ENCODE results near the gene S100A7A.

Gene S100A7A

DNA sequence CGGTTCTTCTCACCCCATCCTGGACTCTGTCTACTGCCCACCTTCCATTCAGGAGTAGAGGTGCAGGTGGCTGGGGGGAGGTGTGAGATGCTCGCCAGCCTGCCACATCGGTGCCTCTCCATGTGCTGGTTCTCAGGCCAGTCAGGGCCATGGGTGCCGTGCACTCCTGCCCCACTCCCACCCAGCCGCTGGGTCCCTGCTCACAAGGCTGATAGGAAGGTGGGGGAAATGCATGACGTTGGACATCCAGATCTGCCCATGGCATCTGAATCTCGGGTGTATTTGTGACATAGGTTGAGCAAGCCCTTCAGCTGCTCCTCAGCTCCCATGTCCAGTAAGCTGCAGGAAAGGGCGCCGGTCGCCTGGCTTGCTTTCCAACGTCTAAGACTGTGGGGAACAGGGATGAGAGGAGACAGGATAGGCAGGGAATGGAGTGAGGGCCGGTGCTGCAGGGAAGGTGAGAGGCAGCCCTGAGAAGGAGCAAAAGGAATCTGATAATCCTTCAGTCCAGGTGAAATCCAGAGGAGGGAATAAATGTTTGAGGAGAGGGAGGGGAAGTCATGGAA lies 11.8 kb downstream of the S100A7A start:
- no peak for DNase-seq
- intact Hi-C loops (cut with DNase I; ENCODE audit: low total_unique reads): no loop called here
- no peaks in the 10 kb centered on the region for H3K36me3 ChIP-seq
- H3K27me3 ChIP-seq: no peaks in the 10 kb centered on the region
- H3K4me3 ChIP-seq: no peak overlapping the region
- no peak overlapping the region for H3K27ac ChIP-seq
- no peaks in the 10 kb centered on the region for H3K9me3 ChIP-seq
- H3K4me1 ChIP-seq: no peaks in the 10 kb centered on the region
- TF ChIP-seq, protein P1, sequence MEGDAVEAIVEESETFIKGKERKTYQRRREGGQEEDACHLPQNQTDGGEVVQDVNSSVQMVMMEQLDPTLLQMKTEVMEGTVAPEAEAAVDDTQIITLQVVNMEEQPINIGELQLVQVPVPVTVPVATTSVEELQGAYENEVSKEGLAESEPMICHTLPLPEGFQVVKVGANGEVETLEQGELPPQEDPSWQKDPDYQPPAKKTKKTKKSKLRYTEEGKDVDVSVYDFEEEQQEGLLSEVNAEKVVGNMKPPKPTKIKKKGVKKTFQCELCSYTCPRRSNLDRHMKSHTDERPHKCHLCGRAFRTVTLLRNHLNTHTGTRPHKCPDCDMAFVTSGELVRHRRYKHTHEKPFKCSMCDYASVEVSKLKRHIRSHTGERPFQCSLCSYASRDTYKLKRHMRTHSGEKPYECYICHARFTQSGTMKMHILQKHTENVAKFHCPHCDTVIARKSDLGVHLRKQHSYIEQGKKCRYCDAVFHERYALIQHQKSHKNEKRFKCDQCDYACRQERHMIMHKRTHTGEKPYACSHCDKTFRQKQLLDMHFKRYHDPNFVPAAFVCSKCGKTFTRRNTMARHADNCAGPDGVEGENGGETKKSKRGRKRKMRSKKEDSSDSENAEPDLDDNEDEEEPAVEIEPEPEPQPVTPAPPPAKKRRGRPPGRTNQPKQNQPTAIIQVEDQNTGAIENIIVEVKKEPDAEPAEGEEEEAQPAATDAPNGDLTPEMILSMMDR (IDR thresholded peaks at IDR 0.05): no peak

DNA sequence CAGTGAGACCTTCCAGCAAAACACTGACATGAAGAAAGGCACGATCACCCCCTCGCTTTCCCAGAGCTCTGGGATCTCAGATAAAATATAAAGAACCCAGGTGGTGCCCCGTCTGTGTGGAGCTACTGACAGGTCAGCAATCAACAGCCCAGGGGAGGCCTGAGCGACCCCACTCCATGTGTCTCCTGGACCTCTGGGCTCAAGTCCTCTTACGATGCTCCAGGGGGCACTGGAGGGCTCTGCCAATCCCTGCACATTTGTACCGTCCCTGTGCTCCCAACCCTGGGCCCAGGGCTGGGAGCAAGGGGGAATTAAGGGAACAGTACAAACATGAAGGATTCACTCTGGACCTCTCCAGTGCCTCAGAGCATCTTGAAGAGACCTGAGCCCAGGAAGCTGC lies 12.5 kb downstream of the S100A7A start:
- intact Hi-C loops (cut with DNase I; ENCODE audit: low total_unique reads): no loop called here
- Histone ChIP-seq H3K27me3 (no peaks in the 10 kb centered on the region), H3K4me1 (no peaks in the 10 kb centered on the region), H3K4me3 (no peak overlapping the region), H3K36me3 (no peaks in the 10 kb centered on the region), H3K9me3 (no peaks in the 10 kb centered on the region), H3K27ac (no peak overlapping the region)
- no peak for DNase-seq
- TF ChIP-seq, protein P1 (IDR thresholded peaks at IDR 0.05): no peak

DNA sequence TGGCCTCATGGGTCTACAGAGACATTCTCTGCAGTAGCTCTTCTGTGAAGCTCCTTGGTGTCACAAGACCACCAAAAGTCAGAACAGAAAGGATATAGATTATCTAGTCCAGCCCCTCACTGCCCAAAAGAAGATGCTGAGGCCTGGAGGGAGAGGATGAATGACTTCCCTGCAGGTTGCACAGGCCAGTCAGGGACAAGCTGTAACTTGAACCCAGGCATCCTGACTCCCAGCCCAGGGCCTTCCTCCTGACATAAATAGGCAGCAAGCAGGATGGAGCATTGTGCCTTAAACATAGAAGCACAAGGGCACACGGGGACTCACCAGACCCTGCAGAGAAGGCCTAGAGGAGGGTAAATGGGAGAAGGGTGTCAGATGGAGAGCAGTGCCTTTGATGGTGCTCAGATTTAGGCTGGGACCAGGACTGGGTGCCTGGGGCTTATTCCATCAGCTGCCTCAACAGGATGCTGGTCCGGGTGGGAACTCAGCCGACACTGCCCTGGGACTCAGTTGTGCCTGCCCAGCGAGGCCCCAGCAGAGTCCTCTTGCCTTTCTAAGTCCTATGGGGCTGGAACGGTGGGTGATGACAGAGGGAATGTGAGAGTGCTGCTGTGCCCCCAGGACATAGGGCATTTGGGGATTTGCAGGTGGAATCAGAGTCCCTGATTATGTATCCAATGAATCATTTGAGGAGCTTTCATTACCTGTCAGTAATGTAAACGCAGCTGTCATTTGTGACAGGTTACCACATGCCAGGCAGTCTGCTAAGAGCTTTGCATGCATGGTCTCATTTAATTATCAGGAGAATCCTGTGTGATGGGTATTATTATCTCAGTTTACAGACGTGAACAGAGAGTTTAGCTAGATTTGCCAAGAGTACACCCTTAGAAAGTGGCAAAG lies 13.2 kb downstream of the S100A7A start:
- DNase-seq: no peak
- Histone ChIP-seq H3K27me3 (no peaks in the 10 kb centered on the region), H3K36me3 (no peaks in the 10 kb centered on the region), H3K4me3 (no peak overlapping the region), H3K4me1 (no peaks in the 10 kb centered on the region), H3K9me3 (no peaks in the 10 kb centered on the region), H3K27ac (no peak overlapping the region)
- TF ChIP-seq, protein P1 (IDR thresholded peaks at IDR 0.05): no peak
- intact Hi-C loops (cut with DNase I; ENCODE audit: low total_unique reads): loop anchor here (1.0 kb wide), 1 partner anchor 18 kb away; no protein-coding TSS in a partner anchor

DNA sequence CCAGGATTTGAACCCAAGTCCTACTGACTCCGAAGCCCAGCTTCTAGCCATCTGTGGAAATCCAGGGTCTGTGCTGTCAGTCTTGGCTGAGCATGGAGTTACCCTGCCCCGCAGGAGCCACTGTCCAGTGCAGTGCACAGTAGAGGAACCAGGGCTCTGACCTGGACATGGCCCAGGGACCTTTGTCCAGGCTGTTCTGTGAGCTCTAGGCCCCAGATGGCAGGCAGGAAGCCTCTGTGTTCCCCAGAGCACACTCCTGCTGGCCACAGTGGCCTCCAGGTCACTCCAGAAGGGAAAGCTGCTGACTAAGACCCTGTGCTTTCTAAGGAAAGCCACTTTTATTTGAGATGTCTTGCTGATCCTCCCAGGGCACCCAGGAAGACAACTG lies 13.8 kb downstream of the S100A7A start:
- Histone ChIP-seq H3K36me3 (no peaks in the 10 kb centered on the region), H3K4me3 (no peak overlapping the region), H3K4me1 (no peaks in the 10 kb centered on the region), H3K9me3 (no peaks in the 10 kb centered on the region), H3K27me3 (peaks cover 0 to 3% of the 10 kb centered on the region in 2 donors), H3K27ac (no peak overlapping the region)
- intact Hi-C loops (cut with DNase I; ENCODE audit: low total_unique reads): loop anchor here (1.0 kb wide), 1 partner anchor 19 kb away; no protein-coding TSS in a partner anchor
- DNase-seq: no peak
- TF ChIP-seq, protein P1 (IDR thresholded peaks at IDR 0.05): no peak

GRCh38 chr1:153430561-153430960 lies 14.2 kb downstream of the S100A7A start:
- no peak for DNase-seq
- intact Hi-C loops (cut with DNase I; ENCODE audit: low total_unique reads): loop anchor here (1.0 kb wide), 1 partner anchor 19 kb away; no protein-coding TSS in a partner anchor
- no peaks in the 10 kb centered on the region for H3K9me3 ChIP-seq
- H3K27ac ChIP-seq: no peak overlapping the region
- no peaks in the 10 kb centered on the region for H3K4me1 ChIP-seq
- TF ChIP-seq, protein P1 (IDR thresholded peaks at IDR 0.05): no peak
- peaks cover 0 to 3% of the 10 kb centered on the region in 2 donors for H3K27me3 ChIP-seq
- no peaks in the 10 kb centered on the region for H3K36me3 ChIP-seq
- H3K4me3 ChIP-seq: no peak overlapping the region
